Measurements from ENCODE around the gene IRX6. TPM values are rescaled to one million over a fixed set of nuclear protein-coding genes. Genes with fewer than 3 reads are reported as not detected.

Gene IRX6
- total RNA-seq, 2 donors from 2014 or later: not detected

DNA sequence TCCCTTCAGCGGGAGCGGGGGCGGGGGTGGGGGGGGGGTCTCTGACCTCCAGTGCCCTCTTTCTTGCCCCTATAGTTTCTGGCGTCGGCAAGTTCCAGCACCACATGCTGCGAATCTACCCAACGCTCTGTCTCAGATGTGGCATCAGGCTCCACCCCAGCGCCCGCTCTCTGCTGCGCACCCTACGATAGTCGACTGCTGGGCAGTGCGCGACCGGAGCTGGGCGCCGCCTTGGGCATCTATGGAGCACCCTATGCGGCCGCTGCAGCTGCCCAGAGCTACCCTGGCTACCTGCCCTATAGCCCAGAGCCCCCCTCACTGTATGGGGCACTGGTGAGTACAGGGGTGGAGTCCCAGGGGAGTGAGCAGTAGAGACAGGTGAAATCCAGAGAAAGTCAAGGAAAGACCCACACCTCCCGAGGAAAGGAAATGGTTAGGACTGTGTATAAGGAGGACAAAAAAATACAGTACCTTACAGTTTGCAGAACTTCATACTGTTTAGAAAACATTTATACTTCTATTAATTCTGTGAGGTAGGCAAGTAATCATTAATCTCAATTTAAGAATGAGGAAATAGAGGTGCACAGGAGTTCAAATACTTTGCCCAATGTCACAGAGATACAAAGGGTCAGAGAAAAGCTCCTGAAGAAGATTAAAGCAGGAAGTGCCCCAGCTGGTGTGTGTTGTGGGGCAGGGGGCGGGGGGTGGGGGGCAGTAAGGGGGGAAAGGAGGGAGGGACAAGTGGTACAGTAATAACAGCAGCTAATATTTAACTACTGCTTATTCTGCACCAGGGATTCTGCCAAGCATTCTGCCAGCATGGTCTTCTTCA lies 2.5 kb downstream of the IRX6 start:
- DNase-seq (ENCODE audit: low spot score) (no peak), ATAC-seq (ENCODE audit: insufficient number of reproducible peaks, low FRiP score, low read depth) (no peak)
- H3K4me1 ChIP-seq (ENCODE audit: control insufficient read depth in 1 of 2, low read depth in 2 of 2): peaks cover 0 to 22% of the 10 kb centered on the region in 2 donors
- TF ChIP-seq, protein P1, sequence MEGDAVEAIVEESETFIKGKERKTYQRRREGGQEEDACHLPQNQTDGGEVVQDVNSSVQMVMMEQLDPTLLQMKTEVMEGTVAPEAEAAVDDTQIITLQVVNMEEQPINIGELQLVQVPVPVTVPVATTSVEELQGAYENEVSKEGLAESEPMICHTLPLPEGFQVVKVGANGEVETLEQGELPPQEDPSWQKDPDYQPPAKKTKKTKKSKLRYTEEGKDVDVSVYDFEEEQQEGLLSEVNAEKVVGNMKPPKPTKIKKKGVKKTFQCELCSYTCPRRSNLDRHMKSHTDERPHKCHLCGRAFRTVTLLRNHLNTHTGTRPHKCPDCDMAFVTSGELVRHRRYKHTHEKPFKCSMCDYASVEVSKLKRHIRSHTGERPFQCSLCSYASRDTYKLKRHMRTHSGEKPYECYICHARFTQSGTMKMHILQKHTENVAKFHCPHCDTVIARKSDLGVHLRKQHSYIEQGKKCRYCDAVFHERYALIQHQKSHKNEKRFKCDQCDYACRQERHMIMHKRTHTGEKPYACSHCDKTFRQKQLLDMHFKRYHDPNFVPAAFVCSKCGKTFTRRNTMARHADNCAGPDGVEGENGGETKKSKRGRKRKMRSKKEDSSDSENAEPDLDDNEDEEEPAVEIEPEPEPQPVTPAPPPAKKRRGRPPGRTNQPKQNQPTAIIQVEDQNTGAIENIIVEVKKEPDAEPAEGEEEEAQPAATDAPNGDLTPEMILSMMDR (IDR thresholded peaks at IDR 0.05): no peak
- H3K27ac ChIP-seq: no peak overlapping the region
- H3K9me3 ChIP-seq: no peaks in the 10 kb centered on the region
- H3K27me3 ChIP-seq (replicated peaks; ENCODE audit: insufficient read depth): no peaks in the 10 kb centered on the region
- H3K36me3 ChIP-seq: no peaks in the 10 kb centered on the region
- no peak overlapping the region for H3K4me3 ChIP-seq

DNA sequence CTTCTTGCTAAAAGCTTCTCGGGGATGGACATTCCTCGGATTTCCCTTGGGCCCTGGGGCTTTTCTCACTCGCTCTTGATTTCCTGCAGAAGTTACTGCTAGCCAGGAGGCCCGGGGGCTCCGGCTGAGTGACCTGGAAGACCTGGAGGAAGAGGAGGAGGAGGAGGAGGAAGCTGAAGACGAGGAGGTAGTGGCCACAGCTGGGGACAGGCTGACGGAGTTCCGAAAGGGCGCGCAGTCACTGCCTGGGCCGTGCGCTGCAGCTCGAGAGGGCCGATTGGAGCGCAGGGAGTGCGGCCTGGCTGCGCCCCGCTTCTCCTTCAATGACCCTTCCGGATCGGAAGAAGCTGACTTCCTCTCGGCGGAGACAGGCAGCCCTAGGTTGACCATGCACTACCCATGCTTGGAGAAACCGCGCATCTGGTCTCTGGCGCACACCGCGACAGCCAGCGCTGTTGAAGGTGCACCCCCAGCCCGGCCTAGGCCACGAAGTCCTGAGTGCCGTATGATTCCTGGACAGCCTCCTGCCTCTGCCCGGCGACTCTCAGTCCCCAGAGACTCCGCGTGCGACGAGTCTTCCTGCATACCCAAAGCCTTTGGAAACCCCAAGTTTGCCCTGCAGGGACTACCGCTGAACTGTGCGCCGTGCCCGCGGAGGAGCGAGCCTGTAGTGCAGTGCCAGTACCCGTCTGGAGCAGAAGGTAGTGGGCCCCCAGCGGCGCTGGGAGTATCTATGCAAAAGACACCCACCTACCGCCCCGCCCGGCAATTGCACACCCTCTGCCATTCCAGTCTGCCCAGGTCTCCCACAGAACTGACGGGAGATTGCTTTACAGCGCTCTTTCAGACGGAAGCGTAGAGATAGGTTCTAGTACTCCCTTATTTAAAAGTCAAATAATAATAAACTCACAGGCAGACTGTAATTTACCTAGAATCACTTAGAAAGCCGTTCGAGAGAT lies 4.9 kb downstream of the IRX6 start:
- Histone ChIP-seq H3K27ac (no peak overlapping the region), H3K36me3 (no peaks in the 10 kb centered on the region), H3K27me3 (replicated peaks; ENCODE audit: insufficient read depth) (no peaks in the 10 kb centered on the region), H3K4me1 (ENCODE audit: control insufficient read depth in 1 of 2, low read depth in 2 of 2) (peaks cover 0 to 20% of the 10 kb centered on the region in 2 donors), H3K9me3 (no peaks in the 10 kb centered on the region), H3K4me3 (no peak overlapping the region)
- TF ChIP-seq, protein P1 (IDR thresholded peaks at IDR 0.05): no peak
- DNase-seq (ENCODE audit: low spot score) (no peak), ATAC-seq (ENCODE audit: insufficient number of reproducible peaks, low FRiP score, low read depth) (no peak)

DNA sequence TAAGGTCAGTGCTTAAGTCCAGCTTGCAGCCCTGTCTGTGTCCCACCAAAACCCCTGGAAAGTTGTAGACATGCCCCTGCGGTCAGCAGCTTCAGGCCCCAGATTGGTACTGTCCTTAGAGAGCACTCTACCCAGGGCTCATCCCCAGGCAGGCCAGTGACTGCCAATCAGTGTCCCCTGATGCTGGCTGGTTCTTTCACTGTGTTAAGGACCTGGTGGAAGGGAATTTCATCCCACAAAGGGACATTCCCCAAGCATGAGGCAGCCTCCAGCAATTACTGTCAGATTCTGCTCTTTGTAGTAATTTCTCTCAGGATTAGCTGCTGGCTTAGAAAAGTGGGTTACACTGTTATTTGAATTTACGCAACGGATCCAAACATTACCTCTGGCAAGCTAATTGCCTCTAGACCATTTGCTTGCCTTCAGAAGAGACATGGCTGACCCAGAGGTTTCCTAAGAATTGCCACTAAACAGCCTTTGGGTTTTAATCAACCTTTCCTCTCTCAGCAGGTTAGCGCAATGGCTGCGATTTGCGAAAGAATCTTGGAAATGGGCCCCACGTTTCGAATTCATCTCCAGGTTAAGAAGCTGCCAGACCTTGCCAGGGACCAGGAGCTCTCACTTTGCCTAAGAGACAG lies 5.9 kb downstream of the IRX6 start:
- no peaks in the 10 kb centered on the region for H3K36me3 ChIP-seq
- H3K27me3 ChIP-seq (replicated peaks; ENCODE audit: insufficient read depth): no peaks in the 10 kb centered on the region
- H3K27ac ChIP-seq: no peak overlapping the region
- ATAC-seq (ENCODE audit: insufficient number of reproducible peaks, low FRiP score, low read depth): no peak
- no peak for DNase-seq (ENCODE audit: low spot score)
- no peaks in the 10 kb centered on the region for H3K9me3 ChIP-seq
- peaks cover 0 to 10% of the 10 kb centered on the region in 2 donors for H3K4me1 ChIP-seq (ENCODE audit: control insufficient read depth in 1 of 2, low read depth in 2 of 2)
- H3K4me3 ChIP-seq: no peak overlapping the region
- TF ChIP-seq, protein P1 (IDR thresholded peaks at IDR 0.05): no peak

DNA sequence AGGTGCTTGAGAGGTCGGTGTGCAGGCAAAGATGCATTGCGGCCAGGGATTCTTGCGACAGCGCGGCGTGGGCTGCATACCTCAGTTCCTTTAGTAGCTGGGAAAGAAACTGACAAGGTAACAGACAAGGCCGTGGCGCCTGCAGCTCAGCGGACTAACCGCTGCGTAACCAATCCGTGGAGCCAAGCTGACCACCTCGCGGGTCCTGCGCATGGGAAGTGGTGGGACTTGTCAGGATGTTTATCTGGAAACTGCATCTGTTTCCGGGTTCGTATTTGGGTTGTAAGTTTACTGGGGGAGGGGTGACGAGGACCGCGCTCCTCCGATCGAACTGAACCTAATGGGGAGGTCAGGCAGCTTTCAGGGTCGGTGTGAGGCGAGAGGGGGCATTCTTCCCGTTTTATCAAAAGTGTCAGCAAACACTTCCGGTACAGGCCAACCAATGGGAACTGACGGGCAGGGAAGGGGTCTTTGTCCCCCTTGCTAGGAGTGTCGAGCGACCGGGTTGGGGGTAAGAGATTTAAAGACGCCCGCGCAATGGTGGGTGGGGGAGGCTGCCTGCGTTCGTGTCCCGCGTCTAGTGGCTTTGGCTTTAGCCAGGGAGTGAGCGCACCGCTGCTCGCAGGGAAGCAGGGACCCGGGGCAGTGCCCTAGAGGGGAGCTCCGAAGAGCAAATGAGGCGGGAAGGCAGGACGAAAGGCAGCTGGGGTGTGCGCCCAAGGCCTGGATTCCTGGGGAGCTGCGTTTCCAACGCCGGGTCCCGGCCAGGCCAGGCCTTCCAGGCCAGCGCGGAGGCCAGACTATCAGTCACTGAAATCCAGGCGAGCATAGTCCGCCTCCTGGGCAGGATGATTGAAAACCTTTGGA lies 7.0 kb downstream of the IRX6 start:
- H3K9me3 ChIP-seq: no peaks in the 10 kb centered on the region
- no peak overlapping the region for H3K27ac ChIP-seq
- peaks cover 0 to 6% of the 10 kb centered on the region in 2 donors for H3K4me1 ChIP-seq (ENCODE audit: control insufficient read depth in 1 of 2, low read depth in 2 of 2)
- DNase-seq (ENCODE audit: low spot score): no peak
- H3K27me3 ChIP-seq (replicated peaks; ENCODE audit: insufficient read depth): no peaks in the 10 kb centered on the region
- peak overlapping the region; percentile 42 for H3K4me3 ChIP-seq
- no peak for ATAC-seq (ENCODE audit: insufficient number of reproducible peaks, low FRiP score, low read depth)
- TF ChIP-seq, protein P1 (IDR thresholded peaks at IDR 0.05): no peak
- no peaks in the 10 kb centered on the region for H3K36me3 ChIP-seq
